DND-41 (cell line): Measurements from ENCODE around the gene SPEM1.

ENCODE experiments used
- ATAC-seq: fragments of 200-7000 bp; cut with Tn5 transposase; 3 replicates; pipeline ENCODE4 v1.9.1; 2021; ENCODE audit warnings: low read depth; ENCODE audit not compliant: insufficient read depth
- DNase-seq: peaks from one replicate; pipeline ENCODE4 v3.0.0-alpha.2; 2020
- H2AFZ ChIP-seq: 2 replicates; pipeline ENCODE4 v1.6.0; 2012; ENCODE audit warnings: low read depth, low read length
- H3K27ac ChIP-seq: 2 replicates; pipeline ENCODE4 v1.5.1; 2012; ENCODE audit warnings: low read length, inconsistent platforms
- H3K27me3 ChIP-seq: fragments of 200-600 bp; sonication (generic); 2 replicates; pipeline ENCODE4 v1.6.0; 2012; ENCODE audit warnings: low read length, mild to moderate bottlenecking, inconsistent platforms; ENCODE audit not compliant: insufficient read depth, poor library complexity
- H3K36me3 ChIP-seq: 2 replicates; pipeline ENCODE4 v1.5.1; 2012; ENCODE audit warnings: low read length, inconsistent platforms; ENCODE audit not compliant: insufficient read depth
- H3K4me1 ChIP-seq: 2 replicates; pipeline ENCODE4 v1.5.1; 2012; ENCODE audit warnings: mild to moderate bottlenecking, low read length; ENCODE audit not compliant: insufficient read depth
- H3K4me2 ChIP-seq: 2 replicates; pipeline ENCODE4 v1.6.0; 2012; ENCODE audit warnings: mild to moderate bottlenecking, moderate library complexity, low read length, inconsistent platforms; ENCODE audit not compliant: insufficient read depth
- H3K4me3 ChIP-seq, 2 experiments: fragments of 200-600 bp in 1 of 2; shearing (Covaris generic) in 1 of 2; 2 replicates each; pipeline ENCODE4 v1.5.1; 2012 to 2016; ENCODE audit warnings: inconsistent platforms in 2 of 2, low read length in 2 of 2, mild to moderate bottlenecking in 2 of 2, low read depth in 1 of 2, moderate library complexity in 1 of 2
- H3K79me2 ChIP-seq: 2 replicates; pipeline ENCODE4 v1.6.0; 2012; ENCODE audit warnings: low read length, inconsistent platforms; ENCODE audit not compliant: insufficient read depth
- H3K9ac ChIP-seq: 2 replicates; pipeline ENCODE4 v1.6.0; 2012; ENCODE audit warnings: low read depth, mild to moderate bottlenecking, inconsistent platforms, low read length, moderate library complexity
- H3K9me3 ChIP-seq: 2 replicates; pipeline ENCODE4 v1.5.1; 2012; ENCODE audit warnings: low read length, moderate library complexity, mild to moderate bottlenecking, inconsistent platforms; ENCODE audit not compliant: insufficient read depth, severe bottlenecking
- H4K20me1 ChIP-seq: 2 replicates; pipeline ENCODE4 v1.6.0; 2012; ENCODE audit warnings: low read length; ENCODE audit not compliant: insufficient read depth
- EZH2 ChIP-seq: IDR thresholded peaks from 3 replicates; pipeline ENCODE4 v1.6.1; 2012; ENCODE audit warnings: borderline replicate concordance, low read depth, mild to moderate bottlenecking, moderate library complexity, low read length, inconsistent platforms; ENCODE audit not compliant: severe bottlenecking
- TF ChIP-seq, protein P1 (sequence below): IDR thresholded peaks from 2 replicates; pipeline ENCODE4 v1.5.1; 2012; ENCODE audit warnings: borderline replicate concordance, low read length, moderate library complexity, mild to moderate bottlenecking; ENCODE audit not compliant: poor library complexity, severe bottlenecking; ENCODE audit errors: extremely low read depth

Gene SPEM1

DNA sequence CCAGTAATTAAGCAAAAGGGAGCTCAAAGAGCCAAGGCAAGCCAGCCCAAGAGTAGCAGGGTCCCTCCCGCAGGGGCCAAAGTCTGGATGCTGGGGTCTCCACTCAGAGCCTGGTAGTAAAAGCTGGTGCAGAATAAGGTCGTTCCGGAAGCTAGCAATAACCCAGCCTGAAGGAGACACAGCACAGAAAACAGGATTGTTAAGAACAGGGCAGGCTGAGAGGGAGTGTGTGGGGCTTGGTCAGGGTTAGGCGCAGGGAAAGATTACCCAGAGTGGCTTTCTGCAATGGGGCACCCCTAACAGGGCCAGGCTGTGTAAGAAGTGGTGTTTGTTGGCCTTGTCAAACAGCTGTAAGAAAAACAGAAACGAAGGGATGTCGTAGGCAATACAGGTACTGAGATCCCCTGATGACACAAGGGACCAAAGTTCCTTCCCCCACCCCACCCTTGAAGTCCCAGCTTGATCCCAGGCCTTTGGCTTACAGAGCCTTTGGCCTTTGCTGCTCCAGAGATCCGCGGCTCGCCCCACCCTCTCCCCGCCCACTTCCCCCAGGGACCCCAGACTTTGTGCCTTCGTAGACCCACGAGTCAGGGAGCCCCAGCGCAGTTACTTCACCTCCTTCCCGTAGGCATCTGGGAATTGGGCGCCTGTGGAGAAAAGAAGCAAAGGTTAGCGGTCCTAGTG is 16.9 kb upstream of the SPEM1 start:
- ATAC-seq = no peak
- no peak for TF ChIP-seq EZH2
- peak overlapping the region; percentile 83 for H3K27ac ChIP-seq
- no peaks in the 10 kb centered on the region for H4K20me1 ChIP-seq
- no peaks in the 10 kb centered on the region for H3K9me3 ChIP-seq
- H3K9ac ChIP-seq = peak overlapping the region; percentile 82
- no peaks in the 10 kb centered on the region for H3K36me3 ChIP-seq
- peak overlapping the region; percentile 94 for H3K4me2 ChIP-seq
- H3K27me3 ChIP-seq = no peaks in the 10 kb centered on the region
- peaks cover 25% of the 10 kb centered on the region for H3K4me1 ChIP-seq
- peak overlapping the region; percentile 71 for H2AFZ ChIP-seq
- peak overlapping the region; percentile 73 to 89 for H3K4me3 ChIP-seq
- H3K79me2 ChIP-seq = peaks cover 9% of the 10 kb centered on the region; the same call in 1 of the 2 replicates
- peak; percentile 65 for DNase-seq

DNA sequence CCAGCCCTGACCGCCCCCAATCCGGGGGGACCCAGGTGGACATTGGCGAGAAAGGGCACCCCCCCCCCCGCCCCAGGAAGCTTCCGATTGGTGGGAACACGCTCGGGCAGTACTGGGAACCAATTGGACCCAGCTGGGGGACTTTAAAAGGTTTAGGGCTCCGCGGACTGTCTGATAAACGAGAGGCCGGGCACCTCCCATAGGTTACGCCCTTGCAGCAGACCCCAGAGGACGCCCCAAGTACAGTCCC is 16.5 kb upstream of the SPEM1 start:
- peak; percentile 51; the same call in 2 of the 3 replicates for ATAC-seq

DNA sequence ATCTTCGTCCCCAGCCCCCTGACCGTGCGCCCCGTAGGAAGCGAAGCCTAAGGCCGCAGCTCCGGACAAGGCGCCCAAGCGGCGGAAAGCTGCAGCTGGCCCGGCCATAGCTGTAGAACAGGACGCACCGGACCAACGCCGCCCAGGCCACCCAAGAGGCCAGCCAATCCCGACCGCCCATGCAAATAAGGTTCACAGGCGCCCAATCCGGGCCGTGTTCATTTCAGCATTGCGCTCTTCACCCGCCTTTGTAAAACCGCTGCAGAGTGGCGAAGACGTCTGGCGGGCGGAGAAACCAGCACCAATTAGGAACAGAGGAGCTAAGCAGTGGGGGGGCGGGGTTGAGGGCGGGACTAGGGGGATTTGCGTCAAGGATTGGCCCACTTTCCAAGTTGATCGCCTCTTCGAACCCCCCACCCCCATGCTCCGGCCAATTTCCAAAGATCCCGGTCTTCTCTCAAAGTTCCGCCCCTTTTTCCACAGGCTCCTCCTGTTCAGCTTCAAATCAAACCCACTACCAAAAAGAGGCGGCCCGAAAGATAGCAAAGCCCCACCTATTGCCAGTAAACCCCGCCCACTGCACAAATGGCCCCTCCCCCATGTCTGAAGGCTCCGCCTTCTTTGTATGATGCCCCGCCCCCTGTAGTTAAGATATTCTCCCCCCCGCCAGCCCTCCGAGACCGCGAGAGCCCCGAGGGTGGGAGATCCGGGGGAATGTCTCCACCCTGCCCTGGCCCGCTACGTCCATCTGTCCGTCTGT is 16.0 kb upstream of the SPEM1 start, which contains the start of gene TMEM256:
TSS of gene TMEM256 (minus strand) at position 121 of the 760 bp plus-strand sequence. CDS start at position 108, 13 bp downstream.
- Histone ChIP-seq H3K79me2 (peaks cover 9% of the 10 kb centered on the region; the same call in 1 of the 2 replicates), H3K27me3 (no peaks in the 10 kb centered on the region), H3K4me1 (peaks cover 25% of the 10 kb centered on the region), H3K4me3 (peak within 1 kb of the TSS; percentile 73 to 89), H3K9ac (peak within 1 kb of the TSS; percentile 82), H3K9me3 (no peaks in the 10 kb centered on the region), H3K4me2 (peak within 1 kb of the TSS; percentile 96), H2AFZ (peak within 1 kb of the TSS; percentile 75), H3K36me3 (peaks cover 8% of the 10 kb centered on the region), H4K20me1 (0 out of 2 replicates have a peak, but pooled peaks cover 2% of the 10 kb centered on the region), H3K27ac (peak within 1 kb of the TSS; percentile 83)
- ATAC-seq (peak; percentile 96), DNase-seq (peak; percentile 98)
- TF ChIP-seq, protein P1, sequence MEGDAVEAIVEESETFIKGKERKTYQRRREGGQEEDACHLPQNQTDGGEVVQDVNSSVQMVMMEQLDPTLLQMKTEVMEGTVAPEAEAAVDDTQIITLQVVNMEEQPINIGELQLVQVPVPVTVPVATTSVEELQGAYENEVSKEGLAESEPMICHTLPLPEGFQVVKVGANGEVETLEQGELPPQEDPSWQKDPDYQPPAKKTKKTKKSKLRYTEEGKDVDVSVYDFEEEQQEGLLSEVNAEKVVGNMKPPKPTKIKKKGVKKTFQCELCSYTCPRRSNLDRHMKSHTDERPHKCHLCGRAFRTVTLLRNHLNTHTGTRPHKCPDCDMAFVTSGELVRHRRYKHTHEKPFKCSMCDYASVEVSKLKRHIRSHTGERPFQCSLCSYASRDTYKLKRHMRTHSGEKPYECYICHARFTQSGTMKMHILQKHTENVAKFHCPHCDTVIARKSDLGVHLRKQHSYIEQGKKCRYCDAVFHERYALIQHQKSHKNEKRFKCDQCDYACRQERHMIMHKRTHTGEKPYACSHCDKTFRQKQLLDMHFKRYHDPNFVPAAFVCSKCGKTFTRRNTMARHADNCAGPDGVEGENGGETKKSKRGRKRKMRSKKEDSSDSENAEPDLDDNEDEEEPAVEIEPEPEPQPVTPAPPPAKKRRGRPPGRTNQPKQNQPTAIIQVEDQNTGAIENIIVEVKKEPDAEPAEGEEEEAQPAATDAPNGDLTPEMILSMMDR = no peak
- no peak for TF ChIP-seq EZH2

More for the DNA sequence above, 16.5 kb upstream of the SPEM1 start:
- peaks cover 25% of the 10 kb centered on the region for H3K4me1 ChIP-seq
- H3K27ac ChIP-seq = peak overlapping the region; percentile 83
- peak overlapping the region; percentile 73 to 89 for H3K4me3 ChIP-seq
- no peaks in the 10 kb centered on the region for H3K27me3 ChIP-seq
- H3K36me3 ChIP-seq = peaks cover 3% of the 10 kb centered on the region
- peak overlapping the region; percentile 82 for H3K9ac ChIP-seq
- peak overlapping the region; percentile 94 for H3K4me2 ChIP-seq
- H4K20me1 ChIP-seq = 0 out of 2 replicates have a peak, but pooled peaks cover under 1% of the 10 kb centered on the region
- no peak for DNase-seq
- TF ChIP-seq, protein P1 = no peak
- TF ChIP-seq EZH2 = no peak
- no peaks in the 10 kb centered on the region for H3K9me3 ChIP-seq
- H3K79me2 ChIP-seq = peaks cover 9% of the 10 kb centered on the region; the same call in 1 of the 2 replicates
- H2AFZ ChIP-seq = peak overlapping the region; percentile 71
